Mesendoderm (in vitro differentiated cells): ENCODE data around the gene PIMREG.
"Not testable (repeated sequence)": the region's sequence is repeated elsewhere in the genome, so short reads cannot be mapped to it uniquely, and the experiment has no call there.

Experiments
- DNase-seq: peaks from one replicate; pipeline ENCODE4 v3.0.0; 2013
- H2AK5ac ChIP-seq: 2 replicates; pipeline ENCODE4 v1.6.1; 2013; ENCODE audit warnings: low read length, inconsistent platforms
- H2BK120ac ChIP-seq: 2 replicates; pipeline ENCODE4 v1.6.1; 2013; ENCODE audit warnings: low read depth, mild to moderate bottlenecking, low read length, moderate library complexity, mixed read lengths
- H2BK15ac ChIP-seq: replicated peaks from 2 replicates; pipeline ENCODE4 v1.6.1; 2013; ENCODE audit warnings: low read depth, mild to moderate bottlenecking, moderate library complexity
- H2BK5ac ChIP-seq: 2 replicates; pipeline ENCODE4 v1.6.1; 2013; ENCODE audit warnings: low read length, inconsistent platforms
- H3K18ac ChIP-seq: 2 replicates; pipeline ENCODE4 v1.6.1; 2013; ENCODE audit warnings: mild to moderate bottlenecking, low read length, mixed read lengths
- H3K23ac ChIP-seq: one replicate; pipeline ENCODE4 v1.6.1; 2013; ENCODE audit warnings: low read length
- H3K27ac ChIP-seq: 2 replicates; pipeline ENCODE4 v1.5.1; 2013; ENCODE audit warnings: low read depth, mild to moderate bottlenecking, inconsistent platforms, low read length, moderate library complexity
- H3K27me3 ChIP-seq: 2 replicates; pipeline ENCODE4 v1.6.1; 2013; ENCODE audit warnings: low read length, control low read depth, mild to moderate bottlenecking, inconsistent platforms; ENCODE audit not compliant: insufficient read depth, poor library complexity
- H3K36me3 ChIP-seq: 2 replicates; pipeline ENCODE4 v1.6.1; 2013; ENCODE audit warnings: low read length, inconsistent platforms; ENCODE audit not compliant: control insufficient read depth, insufficient read depth
- H3K4ac ChIP-seq: one replicate; pipeline ENCODE4 v1.6.1; 2013; ENCODE audit warnings: low read depth, mild to moderate bottlenecking, low read length, moderate library complexity
- H3K4me1 ChIP-seq: 2 replicates; pipeline ENCODE4 v1.6.1; 2013; ENCODE audit warnings: low read depth, low read length, inconsistent platforms; ENCODE audit not compliant: control insufficient read depth
- H3K4me2 ChIP-seq: 2 replicates; pipeline ENCODE4 v1.6.1; 2013; ENCODE audit warnings: low read length
- H3K4me3 ChIP-seq: 2 replicates; pipeline ENCODE4 v1.5.1; 2013; ENCODE audit warnings: mild to moderate bottlenecking, low read length
- H3K56ac ChIP-seq: one replicate; pipeline ENCODE4 v1.6.1; 2013; ENCODE audit warnings: low read length
- H3K79me1 ChIP-seq: 2 replicates; pipeline ENCODE4 v1.6.1; 2013; ENCODE audit warnings: low read length, inconsistent platforms
- H3K79me2 ChIP-seq: 2 replicates; pipeline ENCODE4 v1.6.1; 2013; ENCODE audit warnings: mild to moderate bottlenecking, low read length; ENCODE audit not compliant: control insufficient read depth, insufficient read depth
- H3K9ac ChIP-seq: 2 replicates; pipeline ENCODE4 v1.6.1; 2013; ENCODE audit warnings: low read length, inconsistent platforms
- H4K5ac ChIP-seq: one replicate; pipeline ENCODE4 v1.6.1; 2013; ENCODE audit warnings: low read length
- H4K8ac ChIP-seq: one replicate; pipeline ENCODE4 v1.6.1; 2013; ENCODE audit warnings: low read depth, mild to moderate bottlenecking, control low read depth, low read length, moderate library complexity
- WGBS: extraction: QIAGEN DNeasy Blood & Tissue Kit; methylation state at CpG from one replicate; pipeline ENCODE4 v1.1.7; 2013; ENCODE audit warnings: low lambda C conversion rate, missing lambda C conversion rate; ENCODE audit not compliant: insufficient coverage; ENCODE audit errors: extremely low coverage; 5-methylcytosine and 5-hydroxymethylcytosine counted together

The PIMREG gene

GRCh38 chr17:6479622-6480302 lies 35.5 kb downstream of the PIMREG start:
- no peak overlapping the region for H3K27ac ChIP-seq
- no peaks in the 10 kb centered on the region for H3K79me2 ChIP-seq
- no peak overlapping the region for H3K4me3 ChIP-seq
- no CpG with 5 or more reads among the region's 13 CpGs for WGBS
- no peak overlapping the region for H2BK15ac ChIP-seq
- no peak overlapping the region for H3K23ac ChIP-seq
- no peak overlapping the region for H3K9ac ChIP-seq
- H3K18ac ChIP-seq = no peak overlapping the region
- no peak overlapping the region for H2BK120ac ChIP-seq
- H4K8ac ChIP-seq = no peak overlapping the region
- no peaks in the 10 kb centered on the region for H3K79me1 ChIP-seq
- H4K5ac ChIP-seq = no peak overlapping the region
- peak overlapping the region; percentile 6 for H3K56ac ChIP-seq
- H3K36me3 ChIP-seq = no peaks in the 10 kb centered on the region
- no peak overlapping the region for H3K4me2 ChIP-seq
- H3K4ac ChIP-seq = no peak overlapping the region
- H3K27me3 ChIP-seq = no peaks in the 10 kb centered on the region
- DNase-seq = peak; percentile 37
- H2AK5ac ChIP-seq = no peak overlapping the region
- no peaks in the 10 kb centered on the region for H3K4me1 ChIP-seq
- no peak overlapping the region for H2BK5ac ChIP-seq

- no CpG with 5 or more reads among the region's 9 CpGs for WGBS
Observed at GRCh38 chr17:6480303-6480675, 36.0 kb downstream of the PIMREG start.

GRCh38 chr17:6482105-6482455 lies 37.8 kb downstream of the PIMREG start:
- Histone ChIP-seq H3K23ac (no peak overlapping the region), H3K4ac (no peak overlapping the region), H2BK15ac (no peak overlapping the region), H3K79me1 (no peaks in the 10 kb centered on the region), H2AK5ac (no peak overlapping the region), H3K4me3 (no peak overlapping the region), H3K27me3 (no peaks in the 10 kb centered on the region), H3K56ac (no peak overlapping the region), H3K4me2 (no peak overlapping the region), H2BK120ac (no peak overlapping the region), H3K27ac (no peak overlapping the region), H2BK5ac (no peak overlapping the region), H3K79me2 (no peaks in the 10 kb centered on the region), H3K18ac (no peak overlapping the region), H3K36me3 (no peaks in the 10 kb centered on the region), H4K8ac (no peak overlapping the region), H3K9ac (no peak overlapping the region), H3K4me1 (no peaks in the 10 kb centered on the region), H4K5ac (no peak overlapping the region)
- WGBS = no CpG with 5 or more reads among the region's 6 CpGs
- no peak for DNase-seq

More at GRCh38 chr17:6480303-6480675, 36.0 kb downstream of the PIMREG start:
- H4K5ac ChIP-seq = no peak overlapping the region
- H3K4me2 ChIP-seq = no peak overlapping the region
- H3K9ac ChIP-seq = no peak overlapping the region
- no peak overlapping the region for H3K27ac ChIP-seq
- no peak overlapping the region for H2AK5ac ChIP-seq
- no peak overlapping the region for H3K18ac ChIP-seq
- no peak overlapping the region for H3K4ac ChIP-seq
- H3K79me2 ChIP-seq = no peaks in the 10 kb centered on the region
- no peak for DNase-seq
- H3K27me3 ChIP-seq = no peaks in the 10 kb centered on the region
- no peaks in the 10 kb centered on the region for H3K4me1 ChIP-seq
- no peak overlapping the region for H3K23ac ChIP-seq
- no peak overlapping the region for H4K8ac ChIP-seq
- no peaks in the 10 kb centered on the region for H3K79me1 ChIP-seq
- no peak overlapping the region for H3K4me3 ChIP-seq
- H2BK120ac ChIP-seq = no peak overlapping the region
- no peak overlapping the region for H2BK5ac ChIP-seq
- no peaks in the 10 kb centered on the region for H3K36me3 ChIP-seq
- H2BK15ac ChIP-seq = no peak overlapping the region
- no peak overlapping the region for H3K56ac ChIP-seq

DNA sequence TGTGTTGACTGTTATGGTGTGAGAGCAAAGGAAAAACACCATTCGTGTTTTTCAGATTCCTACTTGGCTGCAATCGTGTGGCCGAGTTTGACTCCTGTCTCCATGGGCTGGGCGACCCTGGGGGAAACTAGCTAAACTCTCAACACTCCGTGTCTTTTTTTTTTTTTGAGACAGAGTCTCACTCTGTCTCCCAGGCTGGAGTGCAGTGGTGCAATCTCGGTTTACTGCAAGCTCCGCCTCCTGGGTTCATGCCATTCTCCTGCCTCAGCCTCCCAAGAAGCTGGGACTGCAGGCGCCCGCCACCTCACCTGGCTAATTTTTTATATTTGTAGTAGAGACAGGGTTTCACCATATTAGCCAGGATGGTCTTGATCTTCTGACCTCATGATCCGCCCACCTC lies 38.5 kb downstream of the PIMREG start:
- H3K27ac ChIP-seq, H4K8ac ChIP-seq, H4K5ac ChIP-seq, H3K56ac ChIP-seq, H3K23ac ChIP-seq, H3K4me1 ChIP-seq, H2BK120ac ChIP-seq, H3K18ac ChIP-seq, H3K4me2 ChIP-seq, H2AK5ac ChIP-seq, H2BK5ac ChIP-seq, H2BK15ac ChIP-seq, H3K36me3 ChIP-seq, H3K4ac ChIP-seq, H3K79me2 ChIP-seq, H3K9ac ChIP-seq, H3K79me1 ChIP-seq, DNase-seq, H3K27me3 ChIP-seq, H3K4me3 ChIP-seq: not testable (repeated sequence)
- no CpG with 5 or more reads among the region's 10 CpGs for WGBS

DNA sequence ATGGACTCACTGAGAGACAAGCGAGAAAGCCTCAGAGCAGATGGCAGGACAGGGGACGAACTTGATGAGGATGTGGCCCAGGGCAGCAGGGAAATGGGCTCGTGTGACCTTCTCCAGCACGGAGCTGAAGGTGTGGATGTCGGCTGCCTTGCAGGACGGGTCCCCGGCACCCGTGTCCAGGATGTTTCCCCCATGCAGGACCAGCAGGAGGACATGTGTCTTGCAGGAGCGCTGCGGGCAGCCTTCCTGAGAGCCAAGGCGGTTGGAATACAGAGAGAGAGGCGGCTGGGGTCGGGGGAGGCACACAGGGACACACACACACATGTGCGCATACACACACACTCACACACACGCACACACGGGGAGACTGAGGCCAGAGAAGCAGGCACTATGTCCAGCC lies 39.3 kb downstream of the PIMREG start:
- DNase-seq = no peak
- no peak overlapping the region for H2BK120ac ChIP-seq
- no CpG with 5 or more reads among the region's 16 CpGs for WGBS
- H3K27me3 ChIP-seq = no peaks in the 10 kb centered on the region
- H3K27ac ChIP-seq = no peak overlapping the region
- no peaks in the 10 kb centered on the region for H3K4me1 ChIP-seq
- H3K79me2 ChIP-seq = no peaks in the 10 kb centered on the region
- H3K4me3 ChIP-seq = no peak overlapping the region
- H3K4me2 ChIP-seq = no peak overlapping the region
- H3K36me3 ChIP-seq = no peaks in the 10 kb centered on the region
- H3K18ac ChIP-seq = no peak overlapping the region
- H2AK5ac ChIP-seq = no peak overlapping the region
- H3K9ac ChIP-seq = no peak overlapping the region
- no peak overlapping the region for H3K23ac ChIP-seq
- H2BK5ac ChIP-seq = no peak overlapping the region
- no peak overlapping the region for H4K5ac ChIP-seq
- H4K8ac ChIP-seq = no peak overlapping the region
- no peak overlapping the region for H3K56ac ChIP-seq
- H3K4ac ChIP-seq = no peak overlapping the region
- H3K79me1 ChIP-seq = no peaks in the 10 kb centered on the region
- H2BK15ac ChIP-seq = no peak overlapping the region
